OCI-LY1 (cell line): ENCODE data around the gene FARS2.

Source experiments
- EZH2 ChIP-seq: fragments of 200-600 bp; sonication (generic), shearing (Covaris generic); IDR thresholded peaks from 2 replicates; pipeline ENCODE4 v1.8.0; 2017; ENCODE audit warnings: borderline replicate concordance, mixed run types, mild to moderate bottlenecking, antibody characterized with exemption, low read length, moderate library complexity, mixed read lengths
- TF ChIP-seq, protein P1 (sequence below): fragments of 200-600 bp; sonication (generic), shearing (Covaris generic); IDR thresholded peaks from 2 replicates; pipeline ENCODE4 v1.5.1; 2017; ENCODE audit warnings: mild to moderate bottlenecking, antibody characterized with exemption, low read length, moderate library complexity, mixed read lengths

DNA sequence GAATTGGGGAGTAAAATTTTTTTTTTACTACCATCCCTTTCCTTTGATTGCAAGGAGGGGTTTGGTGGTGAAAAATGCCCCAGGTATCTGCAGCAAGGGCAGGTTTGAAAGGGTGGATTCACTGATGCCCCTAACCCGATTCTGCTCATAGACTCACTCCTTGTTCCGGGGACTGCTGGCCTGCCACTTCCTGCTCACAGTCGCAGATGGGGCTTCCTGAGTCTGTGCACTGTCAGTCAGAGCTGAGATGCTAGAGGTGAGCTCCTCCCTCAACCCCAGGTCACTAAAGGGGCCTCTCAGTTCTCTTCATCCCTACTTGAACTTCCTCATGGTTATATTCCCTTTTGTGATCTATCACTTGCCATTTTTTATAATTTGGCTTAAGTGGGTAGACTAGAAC, 357.9 kb downstream of the FARS2 start:
- TF ChIP-seq, protein P1, sequence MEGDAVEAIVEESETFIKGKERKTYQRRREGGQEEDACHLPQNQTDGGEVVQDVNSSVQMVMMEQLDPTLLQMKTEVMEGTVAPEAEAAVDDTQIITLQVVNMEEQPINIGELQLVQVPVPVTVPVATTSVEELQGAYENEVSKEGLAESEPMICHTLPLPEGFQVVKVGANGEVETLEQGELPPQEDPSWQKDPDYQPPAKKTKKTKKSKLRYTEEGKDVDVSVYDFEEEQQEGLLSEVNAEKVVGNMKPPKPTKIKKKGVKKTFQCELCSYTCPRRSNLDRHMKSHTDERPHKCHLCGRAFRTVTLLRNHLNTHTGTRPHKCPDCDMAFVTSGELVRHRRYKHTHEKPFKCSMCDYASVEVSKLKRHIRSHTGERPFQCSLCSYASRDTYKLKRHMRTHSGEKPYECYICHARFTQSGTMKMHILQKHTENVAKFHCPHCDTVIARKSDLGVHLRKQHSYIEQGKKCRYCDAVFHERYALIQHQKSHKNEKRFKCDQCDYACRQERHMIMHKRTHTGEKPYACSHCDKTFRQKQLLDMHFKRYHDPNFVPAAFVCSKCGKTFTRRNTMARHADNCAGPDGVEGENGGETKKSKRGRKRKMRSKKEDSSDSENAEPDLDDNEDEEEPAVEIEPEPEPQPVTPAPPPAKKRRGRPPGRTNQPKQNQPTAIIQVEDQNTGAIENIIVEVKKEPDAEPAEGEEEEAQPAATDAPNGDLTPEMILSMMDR = no peak
- TF ChIP-seq EZH2 = no peak
